OCI-LY7 (cell line): Measurements from ENCODE around the gene DDB1. TPM values are rescaled to one million over a fixed set of nuclear protein-coding genes. Genes with fewer than 3 reads are reported as not detected.

Experiments
- BruUV-seq: library from RNA; stranded (reverse); fragments of 400-500 nt; replicated peaks from 2 replicates; lab custom pipeline; 2021; lab: Mats Ljungman, UMichigan
- CTCF ChIA-PET: fragments of 300-600 bp; sonication (Branson Sonifier 250); formaldehyde crosslinking; loops from one replicate; lab custom pipeline; 2022; ENCODE audit warnings: antibody characterized with exemption; ENCODE audit not compliant: unreplicated experiment; lab: Charles Lee
- POLR2A ChIA-PET: fragments of 300-600 bp; sonication (Branson Sonifier 250); formaldehyde crosslinking; loops from one replicate; lab custom pipeline; 2022; ENCODE audit warnings: antibody characterized with exemption; lab: Charles Lee
- DNase-seq: peaks from one replicate; pipeline ENCODE4 v3.0.0-alpha.2; 2015; ENCODE audit warnings: low spot score
- H2AFZ ChIP-seq: fragments of 200-600 bp; sonication (generic), shearing (Covaris generic); 2 replicates; pipeline ENCODE4 v1.6.1; 2014; ENCODE audit warnings: mild to moderate bottlenecking, antibody characterized with exemption, low read length, moderate library complexity
- H3K27ac ChIP-seq: fragments of 200-600 bp; sonication (generic); 2 replicates; pipeline ENCODE4 v1.5.1; 2014; ENCODE audit warnings: mixed run types, low read depth, mild to moderate bottlenecking, moderate library complexity, low read length, inconsistent platforms; ENCODE audit not compliant: poor library complexity, severe bottlenecking
- H3K36me3 ChIP-seq: fragments of 200-600 bp; sonication (generic); 2 replicates; pipeline ENCODE4 v1.6.1; 2014; ENCODE audit warnings: mild to moderate bottlenecking, antibody characterized with exemption, low read length, moderate library complexity, mixed read lengths; ENCODE audit not compliant: insufficient read depth
- H3K4me1 ChIP-seq: fragments of 200-600 bp; sonication (generic); 2 replicates; pipeline ENCODE4 v1.5.1; 2014; ENCODE audit warnings: mild to moderate bottlenecking, low read length; ENCODE audit not compliant: insufficient read depth, poor library complexity, severe bottlenecking
- H3K4me2 ChIP-seq: fragments of 200-600 bp; sonication (generic); 2 replicates; pipeline ENCODE4 v1.6.1; 2014; ENCODE audit warnings: mild to moderate bottlenecking, low read length
- H3K4me3 ChIP-seq: fragments of 200-600 bp; sonication (generic); 2 replicates; pipeline ENCODE4 v1.5.1; 2014; ENCODE audit warnings: mild to moderate bottlenecking, low read depth, low read length; ENCODE audit not compliant: poor library complexity, severe bottlenecking
- H3K79me2 ChIP-seq: fragments of 200-600 bp; sonication (generic); 2 replicates; pipeline ENCODE4 v1.6.1; 2016; ENCODE audit warnings: low read depth, mild to moderate bottlenecking, low read length, moderate library complexity, mixed read lengths; ENCODE audit not compliant: insufficient read depth
- H3K9me2 ChIP-seq: fragments of 200-600 bp; sonication (generic); 2 replicates; pipeline ENCODE4 v1.6.1; 2016; ENCODE audit warnings: mild to moderate bottlenecking, low read length, mixed read lengths; ENCODE audit not compliant: insufficient read depth
- H3K9me3 ChIP-seq: fragments of 200-600 bp; sonication (generic); 2 replicates; pipeline ENCODE4 v1.6.1; 2014; ENCODE audit warnings: mild to moderate bottlenecking, mixed run types, low read length, mixed read lengths
- H4K20me1 ChIP-seq: fragments of 200-600 bp; sonication (generic); 2 replicates; pipeline ENCODE4 v1.6.1; 2014; ENCODE audit warnings: mild to moderate bottlenecking, antibody characterized with exemption, low read length, moderate library complexity, mixed read lengths; ENCODE audit not compliant: insufficient read depth
- EZH2phosphoT487 ChIP-seq: fragments of 200-600 bp; sonication (generic); IDR thresholded peaks from 2 replicates; pipeline ENCODE4 v1.6.1; 2018; ENCODE audit warnings: low read depth, borderline replicate concordance, mild to moderate bottlenecking, mixed run types, antibody characterized with exemption, low read length, moderate library complexity, mixed read lengths
- intact Hi-C: fragments of 100-400 bp; cut with micrococcal nuclease; formaldehyde crosslinking; loops from one replicate; pipeline ENCODE4 v1.10.0; 2022; ENCODE audit not compliant: unreplicated experiment
- total RNA-seq, 2 experiments: library from RNA; depleted of rRNA in 1 of 2; stranded (reverse); fragments of >200 nt in 1 of 2; shearing (Covaris generic) in 1 of 2; gene quantifications; 2 replicates each; pipeline ENCODE4 v1.2.3, GENCODE V29; 2014 to 2022
- TF ChIP-seq, protein P1 (sequence below): fragments of 200-600 bp; sonication (generic); conservative IDR thresholded peaks from 2 replicates; pipeline ENCODE4 v1.5.1; 2014; ENCODE audit warnings: mild to moderate bottlenecking, antibody characterized with exemption, low read length, moderate library complexity, mixed read lengths

Gene DDB1
- total RNA-seq, 2 experiments from 2014 or later, result 194 to 225 TPM

- TF ChIP-seq, protein P1, sequence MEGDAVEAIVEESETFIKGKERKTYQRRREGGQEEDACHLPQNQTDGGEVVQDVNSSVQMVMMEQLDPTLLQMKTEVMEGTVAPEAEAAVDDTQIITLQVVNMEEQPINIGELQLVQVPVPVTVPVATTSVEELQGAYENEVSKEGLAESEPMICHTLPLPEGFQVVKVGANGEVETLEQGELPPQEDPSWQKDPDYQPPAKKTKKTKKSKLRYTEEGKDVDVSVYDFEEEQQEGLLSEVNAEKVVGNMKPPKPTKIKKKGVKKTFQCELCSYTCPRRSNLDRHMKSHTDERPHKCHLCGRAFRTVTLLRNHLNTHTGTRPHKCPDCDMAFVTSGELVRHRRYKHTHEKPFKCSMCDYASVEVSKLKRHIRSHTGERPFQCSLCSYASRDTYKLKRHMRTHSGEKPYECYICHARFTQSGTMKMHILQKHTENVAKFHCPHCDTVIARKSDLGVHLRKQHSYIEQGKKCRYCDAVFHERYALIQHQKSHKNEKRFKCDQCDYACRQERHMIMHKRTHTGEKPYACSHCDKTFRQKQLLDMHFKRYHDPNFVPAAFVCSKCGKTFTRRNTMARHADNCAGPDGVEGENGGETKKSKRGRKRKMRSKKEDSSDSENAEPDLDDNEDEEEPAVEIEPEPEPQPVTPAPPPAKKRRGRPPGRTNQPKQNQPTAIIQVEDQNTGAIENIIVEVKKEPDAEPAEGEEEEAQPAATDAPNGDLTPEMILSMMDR, result no peak
- no peak for TF ChIP-seq EZH2phosphoT487
- POLR2A ChIA-PET, result interaction anchor here (0.7 kb wide), 1 partner anchor 117 kb away, joined by 3 read pairs; no protein-coding TSS in a partner anchor
- Histone ChIP-seq H3K27ac (no peak overlapping the region), H3K9me3 (no peaks in the 10 kb centered on the region), H4K20me1 (no peaks in the 10 kb centered on the region), H3K79me2 (no peaks in the 10 kb centered on the region), H3K9me2 (no peaks in the 10 kb centered on the region), H3K4me2 (no peak overlapping the region), H3K36me3 (peaks cover 99% of the 10 kb centered on the region), H3K4me3 (no peak overlapping the region), H2AFZ (no peak overlapping the region), H3K4me1 (no peaks in the 10 kb centered on the region)
- no peak for DNase-seq
- intact Hi-C loops, result no loop called here
- BruUV-seq, result no TSS peak
- CTCF ChIA-PET, result interaction anchor here (0.8 kb wide), 1 partner anchor 75 kb away, joined by 3 read pairs; no protein-coding TSS in a partner anchor
Observed at GRCh38 chr11:61310749-61311148, 22.2 kb downstream of the DDB1 start.

- Histone ChIP-seq H2AFZ (no peak overlapping the region), H3K36me3 (peaks cover 99% of the 10 kb centered on the region), H3K9me2 (no peaks in the 10 kb centered on the region), H4K20me1 (no peaks in the 10 kb centered on the region), H3K4me1 (no peaks in the 10 kb centered on the region), H3K9me3 (no peaks in the 10 kb centered on the region), H3K4me3 (no peak overlapping the region), H3K4me2 (no peak overlapping the region), H3K79me2 (no peaks in the 10 kb centered on the region), H3K27ac (no peak overlapping the region)
- POLR2A ChIA-PET, result interaction anchor here (0.6 kb wide), 1 partner anchor 99 kb away, joined by 4 read pairs; no protein-coding TSS in a partner anchor
- TF ChIP-seq, protein P1, result no peak
- TF ChIP-seq EZH2phosphoT487, result no peak
- DNase-seq, result no peak
- no TSS peak for BruUV-seq
- intact Hi-C loops, result no loop called here
- CTCF ChIA-PET, result no interaction called here
Observed at GRCh38 chr11:61309739-61310138, 23.2 kb downstream of the DDB1 start.

GRCh38 chr11:61309141-61309540, 23.8 kb downstream of the DDB1 start:
- no peak for TF ChIP-seq EZH2phosphoT487
- TF ChIP-seq, protein P1, result no peak
- H3K36me3 ChIP-seq, result peaks cover 97% of the 10 kb centered on the region
- H3K4me2 ChIP-seq, result no peak overlapping the region
- no peaks in the 10 kb centered on the region for H3K9me3 ChIP-seq
- CTCF ChIA-PET, result no interaction called here
- no peaks in the 10 kb centered on the region for H4K20me1 ChIP-seq
- no TSS peak for BruUV-seq
- DNase-seq, result no peak
- H3K27ac ChIP-seq, result no peak overlapping the region
- H2AFZ ChIP-seq, result no peak overlapping the region
- no peaks in the 10 kb centered on the region for H3K4me1 ChIP-seq
- H3K4me3 ChIP-seq, result no peak overlapping the region
- no peaks in the 10 kb centered on the region for H3K79me2 ChIP-seq
- no peaks in the 10 kb centered on the region for H3K9me2 ChIP-seq
- POLR2A ChIA-PET, result interaction anchor here (0.6 kb wide), 1 partner anchor 99 kb away, joined by 4 read pairs; no protein-coding TSS in a partner anchor
- intact Hi-C loops, result no loop called here
